Vagina (tissue), 2 donors: ENCODE data around the gene MYOF.

Source experiments
- CTCF ChIP-seq, 3 experiments: fragments of 450-650 bp in 2 of 3; fragments of 200-600 bp in 1 of 3; sonication (generic) in 1 of 3; IDR thresholded peaks; one replicate each; pipeline ENCODE4 v1.5.1; 2017 to 2019; ENCODE audit warnings: antibody characterized with exemption in 3 of 3, mild to moderate bottlenecking in 2 of 3, moderate library complexity in 2 of 3
- POLR2A ChIP-seq, 2 donors: fragments of 450-650 bp; IDR thresholded peaks; one replicate each; pipeline ENCODE4 v1.6.1; 2017; ENCODE audit warnings: antibody characterized with exemption in 2 of 2, mild to moderate bottlenecking in 2 of 2, moderate library complexity in 2 of 2

DNA sequence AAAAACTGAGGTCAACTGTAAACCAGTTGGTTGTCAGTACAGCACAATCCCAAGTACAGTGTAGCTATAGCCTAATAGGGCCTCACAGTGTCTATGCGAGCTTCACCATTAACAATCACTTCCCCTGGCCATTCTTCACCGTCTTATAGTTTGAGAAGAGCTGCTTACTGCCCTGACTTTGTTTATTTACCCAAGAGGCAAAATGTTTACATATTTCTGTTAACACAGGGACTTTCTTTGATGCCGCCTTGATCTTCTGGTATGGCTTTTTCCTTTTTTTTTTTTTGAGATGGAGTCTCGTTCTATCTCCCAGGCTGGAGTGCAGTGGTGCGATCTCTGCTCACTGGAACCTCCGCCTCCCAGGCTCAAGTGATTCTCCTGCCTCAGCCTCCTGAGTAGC lies 3.3 kb downstream of the MYOF start:
- TF ChIP-seq CTCF (IDR thresholded peaks at IDR 0.05) (no peak), POLR2A (IDR thresholded peaks at IDR 0.05) (no peak)
